NCI-H446 (cell line): ENCODE data around the gene ARL3.
"Not testable (repeated sequence)": the region's sequence is repeated elsewhere in the genome, so short reads cannot be mapped to it uniquely, and the experiment has no call there.

Source experiments
- DNase-seq, 2 experiments: peaks; one replicate each; lab custom pipeline; 2025; lab: John Stamatoyannopoulos, UW

ARL3 gene

GRCh38 chr10:102702742-102703141 lies 11.5 kb downstream of the ARL3 start:
- no peak for DNase-seq

- DNase-seq, result no peak
These were observed 12.4 kb downstream of the ARL3 start for GRCh38 chr10:102701796-102702195.

DNA sequence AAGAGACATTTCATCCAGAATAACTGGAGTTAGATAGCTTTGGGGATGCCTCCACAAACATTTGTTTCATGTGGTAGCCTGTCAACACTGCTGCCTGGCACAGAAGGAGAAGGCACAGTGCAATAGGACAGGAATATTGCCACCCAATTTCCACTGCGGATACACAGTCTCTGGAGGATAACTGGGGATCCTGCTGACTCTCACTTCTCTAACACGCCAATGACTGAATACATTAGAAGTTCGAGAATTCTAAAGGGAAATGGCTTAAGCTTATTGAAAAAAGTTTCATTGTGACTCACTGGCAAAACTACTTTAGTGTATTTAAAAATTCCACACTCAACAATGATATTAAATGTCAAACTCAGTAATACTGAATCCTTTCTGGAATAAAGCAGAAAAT lies 12.9 kb downstream of the ARL3 start:
- DNase-seq, result no peak

GRCh38 chr10:102698894-102699293 lies 15.3 kb downstream of the ARL3 start:
- no peak for DNase-seq

DNA sequence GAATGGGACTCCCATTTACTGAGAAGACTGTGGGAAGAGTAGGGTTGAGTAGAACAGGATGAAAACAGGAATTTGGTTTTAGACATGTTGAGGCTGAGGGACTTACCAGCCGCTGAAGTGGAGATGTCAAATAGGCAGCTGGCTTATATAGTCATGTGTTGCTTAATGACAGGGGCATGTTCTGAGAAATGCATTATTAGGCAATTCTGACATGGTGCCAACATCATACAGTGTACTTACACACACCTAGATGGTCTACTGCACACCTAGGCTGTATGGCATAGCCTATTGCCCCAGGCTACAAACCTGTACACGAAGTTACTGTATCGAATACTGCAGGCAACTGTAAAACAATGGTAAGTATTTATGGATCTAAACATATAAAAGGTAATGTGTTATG lies 17.5 kb downstream of the ARL3 start:
- DNase-seq, result no peak

DNA sequence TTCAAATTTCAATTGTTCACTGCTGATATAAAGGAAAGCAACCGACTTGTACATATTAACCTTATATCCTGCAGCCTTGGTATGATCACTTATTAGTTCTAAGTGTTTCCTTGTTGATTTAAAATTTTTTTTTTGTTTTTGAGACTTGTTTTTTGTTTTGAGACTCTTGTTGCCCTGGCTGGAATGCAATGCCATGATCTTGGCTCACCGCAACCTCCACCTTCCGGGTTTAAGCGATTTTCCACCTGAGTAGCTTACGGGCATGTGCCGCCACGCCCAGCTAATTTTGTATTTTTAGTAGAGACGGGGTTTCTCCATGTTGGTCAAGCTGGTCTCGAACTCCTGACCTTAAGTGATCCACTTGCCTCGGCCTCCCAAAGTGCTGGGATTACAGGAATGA lies 18.8 kb downstream of the ARL3 start:
- not testable (repeated sequence) for DNase-seq

GRCh38 chr10:102691285-102692066 lies 22.7 kb downstream of the ARL3 start:
- no peak for DNase-seq

DNA sequence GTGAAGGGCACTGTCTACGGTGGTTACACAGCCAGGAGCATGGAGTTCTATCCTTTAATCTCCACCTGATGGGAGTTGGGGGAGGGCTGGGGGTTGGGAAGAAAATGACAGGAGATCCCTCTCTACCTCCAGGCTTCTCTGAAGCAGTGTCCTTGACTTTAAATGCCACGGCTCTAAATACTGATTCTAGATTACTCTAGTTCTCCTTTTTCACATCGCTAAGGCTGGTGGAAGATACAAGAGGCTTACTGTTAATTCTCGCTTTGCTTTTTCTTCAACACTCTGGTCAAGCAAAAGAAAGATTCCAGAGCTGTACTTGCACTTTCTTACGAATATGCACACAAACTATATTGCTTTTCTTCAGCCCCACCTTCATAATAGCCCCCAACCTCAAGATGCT lies 30.5 kb downstream of the ARL3 start:
- DNase-seq, result no peak

- DNase-seq, result no peak
These were observed 31.2 kb downstream of the ARL3 start for GRCh38 chr10:102682981-102683380.

DNA sequence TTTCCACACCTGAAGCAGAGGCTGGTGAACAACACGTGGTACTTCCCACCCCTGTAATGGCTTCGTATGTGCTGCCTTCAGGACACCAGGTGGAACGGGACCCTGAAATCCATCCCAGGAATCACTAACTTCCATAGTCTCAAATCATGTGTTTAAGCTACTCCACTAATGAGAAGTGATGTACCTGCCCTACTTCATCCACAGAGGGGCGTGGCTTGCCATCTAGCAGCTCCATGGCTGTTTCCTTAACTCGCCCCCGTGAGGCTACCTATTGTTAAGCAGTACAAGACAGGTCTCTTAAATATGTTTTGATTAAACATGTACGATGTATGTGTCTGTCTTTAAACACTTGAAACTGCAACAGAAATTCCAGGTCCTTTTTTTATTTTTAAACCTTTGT lies 31.8 kb downstream of the ARL3 start:
- DNase-seq, result no peak

DNA sequence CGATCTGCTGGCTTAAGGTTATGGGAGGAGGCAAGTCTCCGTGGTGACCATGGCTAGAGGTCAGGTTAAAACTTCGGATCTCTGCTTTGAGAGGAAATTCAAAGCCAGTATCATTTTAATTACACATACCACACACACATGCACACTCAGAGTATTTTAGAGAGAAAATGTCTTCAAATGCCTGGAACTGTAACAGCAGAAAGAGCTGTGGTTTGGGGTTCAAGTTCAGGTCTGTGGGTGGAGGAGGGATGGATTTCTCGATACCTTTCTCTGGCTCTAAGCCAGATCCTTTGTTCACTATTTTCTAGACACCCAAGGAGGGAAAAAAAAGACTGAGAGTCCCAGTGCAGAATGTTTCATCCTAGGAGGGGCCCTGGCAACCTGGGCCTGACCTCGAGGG lies 32.5 kb downstream of the ARL3 start:
- no peak for DNase-seq

DNA sequence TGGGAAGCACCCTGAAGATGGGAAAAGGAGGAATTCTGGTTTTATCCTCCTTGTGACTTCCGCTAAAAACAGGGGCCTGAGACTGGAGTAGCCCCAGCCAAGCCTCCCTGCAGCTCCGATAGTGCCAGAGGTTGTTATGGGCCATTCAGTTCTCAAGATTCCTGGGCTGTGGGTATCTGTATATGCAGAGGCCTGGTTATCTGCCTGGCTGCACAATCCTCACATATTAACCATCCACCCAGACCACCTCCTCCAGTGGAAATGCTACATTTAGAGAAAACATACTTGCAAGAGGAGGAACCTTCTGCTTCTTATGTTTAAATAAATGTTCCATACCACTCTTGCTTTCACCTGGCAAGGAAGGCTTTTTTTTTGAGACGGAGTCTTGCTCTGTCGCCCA lies 34.6 kb downstream of the ARL3 start:
- no peak for DNase-seq

DNA sequence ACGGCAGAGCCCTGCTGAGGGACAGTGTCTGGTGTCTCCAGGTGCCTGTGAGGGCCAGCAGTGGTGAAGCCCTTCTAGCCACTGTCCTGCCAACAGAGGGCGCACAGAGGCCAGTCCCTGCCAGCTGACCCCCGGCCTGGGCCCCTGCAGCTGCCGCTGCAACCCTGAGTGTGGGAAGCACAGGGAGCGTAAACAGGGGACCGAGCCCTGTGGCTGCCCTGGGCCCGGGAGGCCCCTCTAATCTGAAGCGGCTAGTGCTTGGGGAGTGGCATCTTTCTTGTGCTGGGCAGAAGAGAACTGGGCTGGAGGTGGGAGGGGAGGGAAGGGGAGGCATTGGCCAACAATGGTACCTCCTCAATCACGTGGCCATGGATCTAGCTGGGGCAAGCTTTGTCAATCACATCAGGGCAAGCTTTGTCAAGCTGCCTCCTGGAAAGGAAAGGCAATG lies 35.3 kb downstream of the ARL3 start:
- DNase-seq, result no peak

DNA sequence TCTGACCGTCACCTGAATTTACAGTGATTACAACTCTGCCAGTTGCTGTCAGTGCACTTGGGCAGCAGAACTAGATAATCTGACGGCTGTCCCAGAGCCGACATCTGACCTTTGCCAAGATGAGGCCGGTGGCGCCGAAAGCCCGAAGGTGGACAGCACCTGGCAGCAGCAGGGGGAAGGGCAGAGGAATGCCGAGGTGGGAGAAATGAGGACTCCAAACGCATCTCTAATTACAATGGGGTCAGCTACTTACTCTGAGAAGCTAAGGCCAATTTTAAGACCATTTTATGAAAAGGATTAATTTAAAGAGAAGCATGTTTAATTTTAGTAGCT lies 36.2 kb downstream of the ARL3 start:
- no peak for DNase-seq

DNA sequence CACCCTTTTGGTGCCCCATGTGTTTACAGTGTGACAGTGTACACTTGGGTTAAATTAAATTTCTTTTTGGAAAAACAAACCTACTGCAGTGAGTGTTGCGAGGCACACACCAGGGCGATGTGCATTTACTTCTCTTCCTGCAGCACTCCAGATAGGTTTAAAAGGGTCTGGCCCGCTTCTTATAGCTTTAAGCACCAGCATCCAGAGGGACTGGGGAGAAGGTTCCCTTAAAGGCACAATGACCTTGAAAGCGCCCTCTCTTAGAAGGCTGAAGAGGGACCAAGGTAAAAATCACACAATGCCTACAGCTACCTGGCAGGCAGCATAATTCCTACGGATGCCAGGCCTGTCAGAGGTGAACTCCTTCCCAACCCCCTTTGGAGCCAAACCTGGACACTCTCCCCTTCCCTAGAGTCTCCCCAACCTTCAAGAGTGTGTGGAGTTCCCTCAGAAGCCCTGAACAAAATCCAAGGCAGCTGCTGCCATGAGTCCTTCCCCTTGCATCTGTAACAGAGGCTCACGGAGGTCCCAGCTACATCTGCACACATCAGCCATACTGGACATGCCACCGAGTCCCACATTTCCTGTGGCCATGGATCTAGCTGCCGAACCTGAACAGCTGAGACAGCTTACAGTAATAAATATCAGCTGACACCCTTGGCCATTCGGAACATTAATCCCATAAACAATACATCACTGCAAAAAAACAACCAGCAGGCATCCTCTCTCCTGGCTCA lies 36.7 kb downstream of the ARL3 start:
- no peak for DNase-seq

GRCh38 chr10:102676534-102677315 lies 37.5 kb downstream of the ARL3 start:
- DNase-seq, result no peak

DNA sequence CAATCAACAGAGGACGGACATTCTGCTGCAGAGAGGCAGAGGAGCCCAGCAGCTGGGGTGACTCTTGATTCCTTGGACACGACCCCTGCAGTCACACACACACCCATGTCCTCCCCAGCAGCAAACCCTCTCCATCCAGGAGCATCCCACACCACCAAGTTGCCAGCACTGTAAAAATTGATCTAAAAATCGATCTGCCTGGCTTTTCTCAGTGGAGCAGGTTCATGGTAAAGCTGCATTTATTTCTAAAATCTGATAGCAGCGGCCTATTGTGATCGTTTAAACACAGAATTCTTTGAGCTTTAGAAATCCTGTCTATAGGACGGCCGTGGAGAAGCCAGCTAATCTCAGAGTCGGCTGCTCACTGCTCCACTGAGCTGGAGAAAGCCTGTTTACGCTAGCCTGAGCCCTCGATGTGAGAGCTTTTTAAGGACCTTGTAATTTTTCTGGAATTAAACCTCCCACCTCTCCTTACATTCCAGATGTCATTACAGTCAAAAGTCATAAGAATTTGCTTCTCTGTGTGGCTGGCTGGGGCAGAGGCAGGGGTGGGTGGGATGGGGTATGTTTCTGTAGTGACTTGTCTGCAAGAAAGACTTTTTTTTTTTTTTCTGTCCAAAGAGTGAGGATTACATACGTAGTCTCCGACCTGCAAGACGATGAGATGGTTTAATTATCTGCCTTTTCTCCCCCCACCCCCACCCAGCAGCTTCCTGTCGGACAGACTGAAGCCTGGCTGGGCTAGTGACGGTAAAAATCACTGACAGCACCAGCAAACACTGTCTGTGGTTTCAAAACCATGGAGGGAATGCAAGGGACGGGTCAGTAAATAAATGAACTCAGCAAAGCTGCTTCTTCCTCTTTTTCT lies 38.3 kb downstream of the ARL3 start:
- no peak for DNase-seq

DNA sequence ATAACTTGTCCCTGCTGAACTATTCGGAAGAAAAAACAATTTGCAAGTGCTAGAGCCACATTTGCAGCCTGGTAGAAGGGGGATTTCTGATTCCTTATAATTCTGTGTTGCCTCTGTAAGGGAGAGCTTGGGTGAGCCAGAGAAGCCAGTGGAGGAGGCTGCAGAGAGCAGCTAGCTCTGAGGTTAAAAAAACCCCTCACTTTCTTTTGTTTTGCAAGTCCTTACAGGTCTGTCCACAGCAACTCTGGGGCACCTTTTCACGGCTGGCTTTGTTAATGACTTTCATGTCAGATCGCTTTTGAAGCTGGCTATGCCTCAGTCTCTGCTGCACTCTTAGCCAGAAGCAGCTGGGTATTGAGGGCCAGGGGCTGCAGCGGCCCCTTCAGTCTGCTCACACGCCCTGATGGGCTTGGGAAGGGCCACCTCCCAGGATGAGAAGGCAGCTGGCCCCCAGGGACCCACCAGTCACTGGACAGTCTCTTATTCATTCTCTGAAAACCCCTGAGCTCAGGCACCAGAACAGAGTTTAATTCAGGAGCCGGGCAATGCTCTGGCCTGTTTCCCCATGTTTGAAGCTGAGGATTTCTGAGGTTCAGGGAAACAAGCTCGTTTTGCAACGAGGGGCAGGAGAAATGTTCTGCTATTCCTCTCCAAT lies 39.1 kb downstream of the ARL3 start:
- DNase-seq, result no peak

DNA sequence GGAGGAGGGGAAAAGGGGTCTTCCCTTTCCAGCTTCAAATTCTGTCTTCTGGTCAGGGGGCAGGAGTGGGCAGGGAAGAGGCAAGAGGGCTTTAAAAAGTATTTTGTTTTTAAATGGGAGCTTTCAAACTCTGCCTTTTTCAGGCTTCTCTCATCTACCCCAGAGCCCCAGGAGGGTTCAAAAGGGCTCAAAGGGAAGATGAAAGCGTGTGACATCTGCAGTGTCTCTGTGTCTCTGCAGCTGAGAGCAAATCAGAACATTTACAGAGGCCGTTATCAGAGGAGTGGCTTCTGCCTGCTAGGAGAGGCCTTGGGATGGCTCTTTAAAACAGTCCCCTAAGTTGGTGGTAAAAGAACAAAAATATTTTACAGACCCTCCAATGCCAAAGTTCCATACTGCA lies 39.6 kb downstream of the ARL3 start:
- DNase-seq, result no peak

DNA sequence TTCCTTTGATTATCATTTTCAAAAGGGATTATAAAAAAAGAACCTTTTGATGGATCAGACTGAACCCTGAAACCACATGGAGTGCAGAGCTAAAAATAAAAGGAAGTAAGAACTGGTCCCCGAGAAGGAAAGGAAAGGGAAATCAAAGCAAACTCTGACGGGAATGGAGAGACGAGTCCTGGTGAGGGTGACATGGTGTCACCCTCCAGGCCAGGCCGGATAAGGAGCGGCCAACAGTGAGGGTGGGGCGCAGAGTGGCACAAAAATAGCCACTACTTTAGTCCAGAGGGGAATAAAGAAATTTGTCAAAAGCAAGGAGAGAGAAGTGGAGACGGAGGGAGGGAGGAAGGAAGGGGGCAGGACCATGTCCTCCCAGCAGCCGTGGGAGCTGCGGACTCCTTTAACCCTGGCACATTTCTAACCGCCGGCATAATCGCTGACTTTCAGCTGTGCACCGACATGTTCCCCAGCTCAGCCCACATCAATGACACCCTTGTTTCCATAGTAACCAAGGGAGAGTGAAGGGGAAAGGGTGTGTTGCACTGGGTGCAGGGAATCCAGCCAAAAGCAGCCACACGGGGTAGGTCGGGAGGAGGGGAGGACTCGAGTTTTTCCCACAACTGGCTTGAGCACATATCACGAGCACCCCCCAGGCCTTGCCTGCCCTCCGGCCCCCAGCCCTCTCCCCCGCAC lies 40.2 kb downstream of the ARL3 start:
- DNase-seq, result no peak
